Germinal center (tissue), 1 donor: Measurements from ENCODE around the gene PDE11A.
"Not testable (repeated sequence)": the region's sequence is repeated elsewhere in the genome, so short reads cannot be mapped to it uniquely, and the experiment has no call there.

Experiments used
- DNase-seq: peaks from one replicate; pipeline ENCODE4 v3.0.0; 2012; ENCODE audit warnings: mixed read lengths, low spot score

PDE11A gene

DNA sequence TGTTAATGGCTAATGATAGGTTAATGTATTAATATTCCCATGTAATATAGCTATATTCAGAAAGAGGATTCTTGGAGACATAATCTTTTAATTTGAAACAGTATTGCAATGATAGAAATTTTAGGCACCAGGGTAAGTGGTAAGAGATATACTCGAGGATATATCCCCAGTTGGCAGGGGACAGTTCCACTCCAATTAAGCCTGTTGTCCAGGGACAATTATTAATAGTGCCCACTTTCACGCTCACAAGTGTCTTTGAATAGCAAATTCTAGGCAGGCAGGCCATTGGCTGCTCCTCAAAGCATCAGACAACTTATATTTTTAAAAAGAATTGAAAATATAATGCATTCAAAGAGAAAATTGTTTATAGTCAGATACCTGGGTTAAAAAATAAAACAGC, 190.7 kb downstream of the PDE11A start:
- DNase-seq, result no peak

DNA sequence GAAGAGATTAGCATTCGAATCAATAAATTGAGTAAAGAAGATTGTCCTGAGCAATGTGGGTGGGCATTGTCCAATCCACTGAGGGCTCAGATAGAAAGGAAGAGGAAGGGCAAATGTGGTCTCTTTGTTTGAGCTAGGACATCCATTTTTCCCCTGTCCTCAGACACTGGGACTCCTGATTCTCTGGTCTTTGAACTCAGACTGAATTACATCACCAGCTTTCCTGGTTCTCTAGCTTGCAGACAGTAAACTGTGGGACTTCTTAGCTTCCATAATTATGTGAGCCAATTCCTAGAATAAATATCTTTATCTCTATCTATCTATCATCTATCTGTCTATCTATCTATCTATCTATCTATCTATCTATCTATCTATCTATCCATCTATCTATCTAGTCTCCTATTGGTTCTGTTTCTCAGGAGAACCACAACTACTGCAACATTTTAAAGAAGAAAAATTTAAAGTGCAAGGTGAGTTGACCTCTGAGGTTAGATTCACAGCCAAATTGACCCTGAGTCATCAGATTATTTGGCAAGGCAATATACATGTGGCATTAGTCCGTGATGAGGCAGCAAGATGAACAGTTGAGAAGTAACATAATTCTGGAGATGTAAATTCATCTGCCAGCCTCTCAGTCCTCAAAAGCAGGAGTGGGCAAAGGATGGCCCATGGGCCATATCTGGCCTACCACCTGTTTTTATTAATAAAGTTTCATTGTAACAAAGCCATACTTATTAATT, 191.4 kb downstream of the PDE11A start:
- DNase-seq, result no peak

DNA sequence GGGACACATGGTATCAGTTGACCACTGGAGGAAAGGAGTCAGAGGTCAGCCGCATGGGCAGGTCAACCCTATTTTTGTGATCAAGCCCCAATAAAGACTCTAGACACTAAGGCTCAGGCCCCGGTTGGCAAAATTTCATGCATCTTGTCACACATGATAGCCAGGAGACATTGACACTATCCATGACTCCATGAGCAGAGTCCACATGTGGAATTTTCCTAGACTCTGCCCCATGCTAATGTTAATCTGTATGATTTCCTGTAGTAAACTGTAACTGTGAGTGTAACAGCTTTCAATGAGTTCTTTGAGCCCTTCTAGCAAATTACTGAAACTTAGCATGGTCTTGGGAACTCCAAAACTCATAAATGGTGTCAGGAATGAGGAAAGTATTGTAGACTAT, 192.3 kb downstream of the PDE11A start:
- no peak for DNase-seq

DNA sequence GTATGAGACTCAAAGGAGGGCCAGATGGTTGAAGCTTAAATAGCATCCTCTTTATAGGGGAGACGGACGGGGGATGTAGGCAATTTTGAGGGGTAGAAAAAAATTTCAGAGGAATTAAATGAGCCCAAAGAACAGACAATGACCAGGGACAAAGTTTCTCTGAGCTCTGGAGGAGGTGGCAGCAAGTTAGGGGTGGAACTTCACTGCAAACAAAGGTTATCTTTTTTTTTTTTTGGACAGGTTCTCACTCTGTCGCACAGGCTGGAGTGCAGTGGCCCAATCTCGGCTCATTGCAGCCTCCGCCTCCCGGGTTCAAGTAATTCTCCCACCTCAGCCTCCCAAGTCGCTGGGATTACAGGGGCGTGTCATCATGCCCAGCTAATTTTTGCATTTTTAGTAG, 195.6 kb downstream of the PDE11A start:
- no peak for DNase-seq

DNA sequence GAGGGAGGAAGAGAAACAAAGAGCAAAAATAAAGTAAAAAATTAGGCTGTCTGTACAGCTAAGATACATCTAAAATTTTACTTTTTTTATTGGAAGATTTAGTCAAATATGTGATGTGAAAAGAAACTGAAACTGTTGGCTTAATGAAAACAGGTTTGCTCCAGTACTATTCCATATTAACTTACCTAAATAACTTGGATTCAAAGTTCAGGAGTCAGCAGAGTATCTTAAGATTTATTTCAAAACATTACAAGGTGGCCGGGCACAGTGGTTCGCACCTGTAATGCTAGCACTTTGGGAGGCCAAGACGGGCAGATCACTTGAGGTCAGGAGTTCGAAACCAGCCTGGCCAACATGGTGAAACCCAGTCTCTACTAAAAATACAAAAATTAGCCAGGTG, 197.9 kb downstream of the PDE11A start:
- DNase-seq, result no peak

DNA sequence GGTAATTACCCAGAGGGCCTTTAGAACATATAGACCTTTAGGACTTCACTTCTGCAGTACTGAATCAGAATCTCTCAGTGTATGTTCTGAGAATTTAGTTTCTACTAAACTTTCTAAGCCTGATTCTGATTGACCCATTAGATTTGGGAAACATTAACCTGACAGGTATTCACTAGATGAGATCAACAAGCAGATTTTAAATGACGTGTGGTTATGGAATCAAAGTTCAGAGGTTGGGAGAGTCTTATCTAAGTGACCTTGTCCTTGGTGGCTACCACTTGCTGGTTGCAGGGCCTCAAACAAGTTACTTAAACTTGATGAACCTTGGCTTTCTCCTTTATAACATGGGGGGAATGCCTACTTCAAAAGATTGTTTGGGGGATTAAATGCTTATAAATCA, 198.7 kb downstream of the PDE11A start:
- DNase-seq, result no peak

DNA sequence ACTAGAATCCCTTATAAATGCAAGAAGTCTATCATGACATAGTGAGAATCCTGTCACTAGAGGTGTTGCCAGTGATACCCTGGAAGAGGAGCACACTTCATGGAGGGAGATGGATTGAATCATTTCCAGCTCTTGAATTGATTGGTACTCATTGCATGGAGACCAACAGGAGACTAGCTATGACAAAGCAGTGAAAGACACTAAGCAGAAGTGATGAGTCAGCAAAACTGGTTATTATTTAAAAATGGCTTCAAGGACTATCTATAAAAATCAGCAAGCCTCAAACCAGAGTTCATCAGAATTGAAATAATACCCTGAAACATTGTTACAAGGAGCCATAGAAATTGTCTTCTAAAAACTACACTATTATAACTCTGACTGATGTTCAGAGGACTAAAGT, 200.3 kb downstream of the PDE11A start:
- DNase-seq, result no peak

DNA sequence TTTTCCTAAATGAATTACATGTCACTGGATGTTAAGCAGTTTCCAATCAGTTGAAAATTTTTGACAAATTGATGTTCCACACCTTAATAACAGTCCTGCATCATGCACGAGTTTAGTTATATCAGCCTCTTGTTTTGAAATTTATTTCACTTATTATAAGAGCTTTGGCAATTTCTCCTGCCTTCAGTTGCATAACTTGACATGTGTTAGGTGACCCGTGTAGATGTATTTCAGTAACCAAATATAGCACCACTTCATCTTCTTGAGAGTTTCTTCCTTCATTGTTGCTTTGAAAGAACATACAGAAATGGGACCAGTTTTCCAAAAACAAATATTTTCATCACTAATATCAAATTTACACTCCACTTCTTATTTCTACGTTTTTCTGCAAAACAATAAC, 202.7 kb downstream of the PDE11A start:
- no peak for DNase-seq

DNA sequence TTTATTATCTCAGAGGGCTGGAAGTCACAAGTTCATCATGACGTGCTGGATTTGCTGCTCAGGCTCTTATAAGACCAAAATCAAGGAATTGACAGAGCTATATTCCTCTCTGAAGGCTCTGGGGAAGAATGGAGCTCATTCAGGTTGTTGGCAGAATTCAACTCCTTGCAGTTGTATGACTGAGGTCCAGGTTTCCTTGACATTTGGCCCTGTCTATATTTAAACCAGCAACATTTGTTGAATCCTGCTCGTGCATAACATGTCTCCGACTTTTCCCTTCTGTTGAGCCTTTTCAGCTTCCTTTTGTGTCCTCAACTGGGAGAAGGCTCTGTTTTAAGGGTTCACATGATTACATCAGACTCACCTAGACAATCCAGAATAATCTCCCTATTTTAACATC, 203.4 kb downstream of the PDE11A start:
- DNase-seq, result no peak

DNA sequence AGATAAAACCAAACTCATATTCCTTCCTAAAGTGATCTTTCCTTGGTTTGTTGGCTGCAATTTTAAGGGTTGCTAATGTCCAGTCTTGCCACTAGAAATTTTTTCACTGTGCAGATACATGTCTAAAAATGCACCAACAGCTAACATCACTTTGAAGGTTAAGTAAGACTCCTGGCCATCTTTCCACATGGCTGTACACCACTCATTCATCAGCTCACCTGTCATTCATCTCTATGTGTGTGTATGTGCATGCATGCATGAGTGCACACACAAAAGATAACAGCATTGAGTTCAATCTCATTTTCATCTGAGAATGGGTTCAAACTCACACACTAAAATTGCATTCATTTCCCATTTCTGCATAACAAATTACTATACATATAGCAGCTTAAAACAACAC, 203.8 kb downstream of the PDE11A start:
- no peak for DNase-seq

DNA sequence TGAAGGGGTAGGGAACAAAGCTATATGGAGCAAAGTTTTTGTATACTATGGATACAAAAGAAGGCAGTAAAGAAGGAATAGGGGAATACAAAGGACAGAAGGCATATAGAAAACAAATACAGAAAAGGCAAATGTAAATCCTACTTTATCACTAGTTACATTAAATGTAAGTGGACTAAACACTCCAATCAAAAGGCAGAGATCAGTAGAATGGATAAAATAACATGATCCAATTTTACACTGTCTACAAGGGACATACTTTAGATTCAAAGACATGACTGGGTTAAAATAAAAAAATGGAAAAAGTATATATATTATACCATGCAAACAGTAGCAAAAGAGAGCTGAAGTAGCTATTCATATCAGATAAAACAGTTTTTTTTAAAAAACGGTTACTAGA, 215.0 kb downstream of the PDE11A start:
- no peak for DNase-seq

DNA sequence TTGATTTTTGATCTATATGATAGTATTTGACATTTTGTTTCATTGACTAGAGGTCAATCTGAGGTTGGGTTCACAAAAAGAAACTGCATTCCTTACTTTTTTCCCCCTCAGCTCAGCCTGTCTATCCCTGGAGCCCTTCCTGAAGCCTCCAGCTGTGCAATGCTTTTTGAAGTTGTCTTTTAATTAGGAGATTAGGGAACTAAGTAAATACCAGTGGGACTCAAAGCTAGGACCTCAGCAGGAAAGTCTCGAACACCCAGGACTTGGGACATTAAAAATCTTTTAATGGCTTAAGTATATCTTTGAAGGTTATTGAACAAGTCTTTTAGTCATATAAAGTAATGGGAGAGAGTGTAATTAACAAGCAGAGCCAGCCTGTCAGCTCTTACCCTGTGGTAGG, 220.2 kb downstream of the PDE11A start:
- DNase-seq, result no peak

DNA sequence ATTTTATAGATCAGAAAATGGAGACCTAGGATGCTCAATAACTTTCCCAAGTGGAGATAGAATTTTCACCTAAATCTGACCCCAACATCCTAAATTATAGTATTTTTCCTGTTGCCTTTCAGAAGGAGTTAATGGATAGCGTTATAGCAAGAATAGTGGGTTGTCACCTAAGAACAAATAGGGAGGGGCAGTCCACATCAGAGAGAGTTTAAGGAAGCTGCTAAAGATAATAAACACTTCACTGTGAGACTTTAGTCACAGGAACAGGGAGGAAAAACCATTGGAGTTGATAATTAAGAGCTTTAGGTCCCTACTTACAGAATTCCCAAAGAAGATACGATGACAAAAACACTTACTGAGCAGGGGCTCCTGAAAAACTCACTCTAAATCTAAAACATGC, 229.4 kb downstream of the PDE11A start:
- no peak for DNase-seq

DNA sequence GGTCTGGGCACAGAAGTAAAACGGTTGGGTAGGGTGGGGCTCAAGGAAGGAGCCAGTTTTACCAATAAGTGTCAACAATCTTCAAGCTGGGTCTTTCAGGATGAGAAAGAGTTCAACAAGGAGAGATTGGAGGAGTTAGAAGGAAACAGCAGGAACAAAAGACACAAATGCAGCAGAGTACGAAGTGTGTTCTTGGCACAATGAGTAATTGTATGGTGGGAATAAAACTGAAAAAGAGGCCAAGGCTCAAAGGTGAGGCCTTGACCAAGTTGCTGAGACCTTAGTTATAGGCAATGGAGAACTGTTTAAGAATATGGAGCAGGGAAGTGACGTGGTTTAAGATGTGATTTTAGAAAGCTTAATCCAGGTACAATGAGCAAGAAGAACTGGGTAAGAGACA, 230.3 kb downstream of the PDE11A start:
- DNase-seq, result no peak

DNA sequence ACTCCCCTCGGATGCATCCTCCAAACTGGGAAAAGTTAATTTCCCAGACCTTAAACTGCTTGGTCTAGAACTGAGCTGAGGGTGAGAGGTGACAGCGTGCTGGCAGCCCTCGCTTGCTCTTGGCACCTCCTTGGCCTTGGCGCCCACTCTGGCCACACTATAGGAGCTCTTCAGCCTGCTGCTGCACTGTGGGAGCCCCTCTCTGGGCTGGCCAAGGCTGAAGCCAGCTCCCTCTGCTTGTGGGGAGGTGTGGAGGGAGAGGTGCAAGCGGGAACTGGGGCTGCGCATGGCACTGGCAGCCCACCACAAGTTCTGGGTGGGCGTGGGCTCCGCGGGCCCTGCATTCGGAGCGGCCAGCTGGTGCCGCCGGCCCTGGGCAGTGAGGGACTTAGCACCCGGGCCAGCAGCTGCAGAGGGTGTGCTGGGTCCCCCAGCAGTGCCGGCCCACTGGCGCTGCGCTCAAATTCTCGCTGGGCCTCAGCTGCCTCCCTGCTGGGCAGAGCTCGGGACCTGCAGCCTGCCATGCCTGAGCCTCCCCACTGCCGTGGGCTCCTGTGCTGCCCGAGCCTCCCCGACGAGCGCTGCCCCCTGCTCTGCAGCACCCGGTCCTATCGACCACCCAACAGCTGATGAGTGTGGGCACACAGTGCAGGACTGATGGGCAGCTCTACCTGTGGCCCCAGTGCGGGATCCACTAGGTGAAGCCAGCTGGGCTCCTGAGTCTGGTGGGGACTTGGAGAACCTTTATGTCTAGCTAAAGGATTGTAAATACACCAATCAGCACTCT, 237.0 kb downstream of the PDE11A start:
- not testable (repeated sequence) for DNase-seq

DNA sequence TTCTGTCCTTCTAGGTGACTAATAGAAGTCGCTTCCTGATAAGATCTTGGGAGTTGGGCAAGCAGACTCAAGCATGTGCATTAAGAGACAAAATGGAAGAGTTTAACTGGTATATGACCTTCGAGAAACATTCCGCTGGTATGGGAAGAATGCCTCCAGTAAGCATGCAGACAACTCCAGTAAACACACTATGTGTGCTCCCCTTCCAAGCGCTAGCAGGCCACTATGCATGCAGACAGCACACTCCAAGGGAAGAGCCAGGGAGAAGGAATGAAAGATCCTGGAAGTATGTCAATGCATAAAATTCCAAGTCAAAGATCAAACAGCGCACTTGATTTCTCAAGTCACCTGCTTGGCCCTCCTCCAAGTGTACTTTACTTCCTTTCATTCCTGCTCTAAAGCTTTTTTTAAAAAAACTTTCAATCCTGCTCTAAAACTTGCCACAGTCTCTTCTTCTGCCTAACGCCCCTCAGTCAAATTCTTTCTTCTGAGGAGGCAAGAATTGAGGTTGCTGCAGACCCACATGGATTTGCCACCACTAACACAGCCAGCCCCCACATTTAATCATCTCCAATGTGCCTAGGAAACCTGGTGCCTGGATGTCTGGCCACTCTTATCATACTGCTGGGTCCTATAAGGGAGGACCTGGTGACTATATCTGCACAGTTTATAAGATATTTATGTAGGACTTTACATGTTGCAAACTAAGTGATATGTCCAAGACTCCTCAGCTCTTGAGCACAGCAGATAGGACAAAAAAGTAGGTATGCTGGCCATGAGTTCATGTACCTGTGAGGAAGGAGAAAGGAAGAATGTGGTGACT, 239.8 kb downstream of the PDE11A start:
- DNase-seq, result no peak

DNA sequence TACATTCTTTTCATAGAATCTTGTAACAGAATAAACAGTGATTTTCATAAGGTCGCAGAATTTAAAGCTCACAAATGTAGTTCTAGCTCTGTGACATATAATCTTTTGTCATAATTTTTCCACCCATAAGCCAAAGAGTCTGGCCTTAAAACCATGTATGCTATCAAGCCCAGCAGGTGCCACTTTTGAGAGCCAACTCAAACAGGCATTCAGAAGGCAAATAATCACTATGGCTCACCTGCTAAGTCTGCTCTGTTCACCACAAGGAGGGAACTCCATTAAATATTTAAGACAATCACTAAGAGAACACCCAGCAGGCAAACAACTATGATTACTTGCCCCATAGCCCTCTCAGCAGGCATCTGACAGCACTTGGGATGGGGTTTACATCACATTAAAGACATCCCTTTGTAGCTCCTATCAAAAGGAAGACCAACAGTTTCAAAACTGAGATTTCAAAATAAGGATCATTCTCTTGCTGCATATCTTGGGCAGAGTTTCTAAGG, 241.6 kb downstream of the PDE11A start:
- no peak for DNase-seq

DNA sequence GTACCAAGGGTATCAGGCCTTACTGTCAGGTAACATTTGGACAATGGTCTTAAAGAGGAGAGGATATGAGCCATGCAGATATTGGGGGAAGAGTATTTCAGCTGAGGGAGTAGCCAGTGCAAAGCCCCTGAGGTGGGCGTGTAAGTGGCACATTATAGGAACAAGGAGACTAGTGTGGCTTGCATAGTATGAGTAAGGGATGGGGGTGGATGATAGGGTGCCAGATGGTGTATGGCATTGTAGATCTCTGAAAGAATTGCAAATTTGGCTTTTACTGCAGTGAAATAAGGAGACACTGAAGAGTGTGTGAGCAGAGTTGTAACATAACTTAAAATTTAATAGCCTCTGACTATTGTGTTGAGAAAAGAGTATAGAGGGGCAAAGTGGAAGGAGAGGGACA, 244.0 kb downstream of the PDE11A start:
- no peak for DNase-seq

DNA sequence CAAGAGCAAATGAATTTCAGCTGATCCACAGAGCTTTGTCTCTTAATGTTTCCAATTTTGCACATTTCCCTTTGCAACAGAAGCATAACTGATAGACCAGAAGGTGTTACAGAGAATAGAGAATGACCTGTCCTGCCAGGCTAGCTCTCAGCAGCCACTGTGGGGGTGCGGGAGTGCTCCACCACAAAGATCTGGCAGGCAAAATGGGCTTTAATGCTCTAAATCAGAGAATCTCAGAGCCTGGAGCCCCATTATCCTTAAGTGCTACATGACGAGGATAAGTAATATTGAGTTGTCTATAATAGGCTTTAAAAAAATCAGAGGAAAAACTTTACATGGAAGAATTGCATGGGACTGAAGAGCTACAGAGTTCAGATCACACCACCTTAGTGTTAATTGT, 245.7 kb downstream of the PDE11A start:
- DNase-seq, result no peak

DNA sequence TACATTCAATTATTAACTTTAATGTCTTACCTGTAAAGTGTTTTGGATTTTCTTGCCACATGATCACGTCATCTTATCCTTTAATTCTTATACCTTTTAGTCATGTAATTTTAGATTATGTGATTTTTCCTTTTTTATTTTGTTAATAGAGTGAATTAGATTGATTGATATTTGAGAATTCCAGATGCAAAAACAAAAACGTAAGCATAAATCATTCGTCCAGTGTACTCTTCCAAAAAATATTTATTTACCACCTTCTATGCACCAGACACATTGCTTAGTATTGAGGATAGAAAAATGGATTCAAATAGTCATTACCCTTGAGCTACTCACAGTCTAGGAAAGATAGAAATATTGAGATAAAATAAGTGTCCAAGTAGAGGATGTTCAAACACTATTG, 249.6 kb downstream of the PDE11A start:
- DNase-seq, result no peak

DNA sequence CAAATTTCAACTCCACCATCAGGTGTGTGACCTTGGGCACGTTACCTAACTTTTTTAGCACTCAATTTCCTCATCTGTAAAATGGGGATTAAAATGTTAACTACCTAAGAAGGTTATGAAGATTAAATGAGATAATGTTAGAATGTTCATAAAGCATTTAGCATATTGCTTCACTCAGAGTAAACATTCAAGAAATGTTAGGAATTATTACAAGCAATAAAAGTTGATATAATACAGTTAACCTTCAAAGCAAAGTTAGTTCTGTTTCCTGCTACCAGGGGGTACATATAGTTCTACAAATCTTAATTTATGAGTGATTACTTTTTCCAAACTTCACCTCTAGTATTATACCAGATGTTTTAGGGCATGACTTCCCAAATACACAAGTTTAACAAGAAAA, 254.2 kb downstream of the PDE11A start:
- DNase-seq, result no peak

DNA sequence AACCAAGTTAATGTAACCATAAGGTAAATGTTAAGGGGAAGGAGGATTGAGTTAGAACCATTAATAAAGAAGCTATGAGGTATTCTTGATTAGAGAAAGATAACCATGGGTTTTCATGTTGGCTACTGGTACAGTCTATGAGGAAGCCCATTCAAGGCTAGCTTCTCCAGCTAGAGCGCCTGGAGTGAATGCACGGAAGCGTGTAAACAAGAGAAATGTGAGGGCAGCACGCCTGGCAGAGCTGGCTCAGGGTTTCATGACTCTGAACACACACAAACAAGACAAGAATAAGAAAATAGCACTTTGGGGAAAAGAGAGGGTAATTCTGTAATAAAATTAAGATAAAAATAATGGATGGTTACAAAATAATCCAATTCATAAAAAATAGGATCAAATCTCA, 255.3 kb downstream of the PDE11A start:
- no peak for DNase-seq

DNA sequence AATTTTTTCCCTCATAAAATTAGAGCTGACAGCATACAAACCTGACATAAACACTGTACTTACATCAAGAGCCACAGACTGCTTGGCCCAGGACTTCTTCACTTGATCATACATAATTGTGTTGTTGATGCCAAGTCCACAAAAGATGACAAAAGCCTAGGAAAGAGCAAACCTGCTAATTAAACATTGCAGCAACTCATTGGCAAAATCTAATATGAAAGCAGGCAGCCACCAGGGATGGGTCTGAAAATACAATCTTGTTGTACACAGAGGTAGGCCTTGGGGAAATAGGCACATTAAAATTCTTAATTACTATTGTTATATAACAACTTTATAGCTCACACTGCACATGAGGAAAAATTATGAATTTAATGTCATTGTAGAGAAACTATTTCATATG, 255.8 kb downstream of the PDE11A start:
- DNase-seq, result no peak
